ENCODE measurements around the gene STAT5B. TPM values are rescaled to one million over a fixed set of nuclear protein-coding genes. Genes with fewer than 3 reads are reported as not detected.

STAT5B gene
- total RNA-seq, 2 experiments from 2014 or later = 185 to 192 TPM

- Mint-ChIP-seq H3K4me3 (peak overlapping the region; percentile 83), H3K27me3 (ENCODE audit: low read depth) (no peaks in the 10 kb centered on the region), H3K9me3 (no peaks in the 10 kb centered on the region), H3K4me1 (ENCODE audit: low read depth) (peaks cover 36% of the 10 kb centered on the region), H3K36me3 (ENCODE audit: low read depth) (peaks cover 8% of the 10 kb centered on the region), H3K27ac (peak overlapping the region; percentile 61)
- intact Hi-C loops (cut with micrococcal nuclease) = loop anchor here (1.0 to 2.0 kb wide), 6 partner anchors 25 to 236 kb away; partner anchors contain the start of genes CNP, DHX58, KAT2A and KCNH4
- no peak for DNase-seq
- CTCF ChIA-PET = interaction anchor here (0.6 to 1.2 kb wide), 4 partner anchors 74 to 189 kb away, joined by 3 read pairs; partner anchors contain the start of gene CNP
Observed at GRCh38 chr17:42155614-42156045, 120.6 kb downstream of the STAT5B start.

DNA sequence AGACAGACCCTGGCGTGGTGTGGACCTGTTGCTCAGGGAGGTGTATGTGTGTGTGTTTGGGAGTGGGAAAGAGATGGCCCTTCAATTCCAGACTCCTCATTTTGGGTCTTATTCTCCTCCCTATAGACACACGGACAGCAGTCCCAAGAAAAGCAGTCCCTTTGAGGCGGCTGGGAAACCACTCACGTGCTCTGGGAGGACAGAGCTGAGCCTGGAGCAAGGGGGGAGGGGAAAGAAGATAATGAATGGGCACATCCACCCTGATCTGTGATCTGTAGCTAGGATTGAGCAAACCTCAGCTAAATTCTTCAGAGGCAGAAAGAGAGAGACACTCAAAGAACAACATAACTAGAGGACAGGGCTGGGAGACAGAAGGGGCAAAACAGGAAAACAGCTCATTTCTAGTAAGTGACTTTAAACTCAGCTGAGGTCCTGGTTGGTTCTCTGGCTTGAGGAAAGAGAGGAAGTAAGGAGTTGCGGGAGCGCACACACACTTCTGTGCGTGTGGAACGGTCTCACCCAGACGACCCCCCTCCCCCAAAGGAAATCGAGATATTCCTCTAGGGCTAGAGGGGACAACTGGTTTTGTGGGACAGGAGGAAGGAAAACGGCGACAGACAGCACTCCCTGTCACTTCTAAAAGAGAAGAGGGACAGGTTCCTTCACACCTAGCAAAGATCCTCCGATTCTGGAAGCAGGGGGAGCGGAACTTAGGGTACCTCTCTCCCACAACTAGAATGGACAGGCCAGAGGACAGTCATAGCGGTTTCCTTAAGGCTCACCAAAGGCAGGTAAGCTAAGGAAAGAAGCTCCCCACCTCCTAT, 122.1 kb downstream of the STAT5B start:
- intact Hi-C loops (cut with micrococcal nuclease) = loop anchor here (2.0 kb wide), 2 partner anchors 27 to 41 kb away; partner anchors contain the start of genes DHX58 and KCNH4
- CTCF ChIA-PET = interaction anchor here (0.6 to 0.7 kb wide), 2 partner anchors 28 to 32 kb away, joined by 3 to 4 read pairs; no protein-coding TSS in a partner anchor
- Mint-ChIP-seq H3K4me3 (peak overlapping the region; percentile 83), H3K9me3 (no peaks in the 10 kb centered on the region), H3K4me1 (ENCODE audit: low read depth) (peaks cover 39% of the 10 kb centered on the region), H3K27ac (peak overlapping the region; percentile 87), H3K36me3 (ENCODE audit: low read depth) (peaks cover 8% of the 10 kb centered on the region), H3K27me3 (ENCODE audit: low read depth) (no peaks in the 10 kb centered on the region)
- DNase-seq = no peak

Other genes with a start within 250 kb of the STAT5B start
- under 1 TPM; 0.20 to 0.31 TPM for gene C17orf113, start 225.8 kb downstream of the STAT5B start, total RNA-seq
- under 1 TPM; 0.36 to 0.77 TPM for gene ZNF385C, start 177.9 kb downstream of the STAT5B start, total RNA-seq
- gene DHX58, start 163.7 kb downstream of the STAT5B start, total RNA-seq = 10 to 100 TPM; 44.4 to 46.3 TPM
- 10 to 100 TPM; 57.3 to 59.0 TPM for gene KAT2A, start 155.0 kb downstream of the STAT5B start, total RNA-seq
- gene HSPB9, start 153.6 kb downstream of the STAT5B start, total RNA-seq = not detected
- 10 to 100 TPM; 32.5 to 36.6 TPM for gene RAB5C, start 121.4 kb downstream of the STAT5B start, total RNA-seq
- under 1 TPM; 0.24 to 0.35 TPM for gene KCNH4, start 95.2 kb downstream of the STAT5B start, total RNA-seq
- not detected for gene HCRT, start 90.9 kb downstream of the STAT5B start, total RNA-seq
- gene GHDC, start 81.9 kb downstream of the STAT5B start, total RNA-seq = 1 to 10 TPM; 9.0 to 9.7 TPM
- 100 to 1,000 TPM; 165 to 174 TPM for gene STAT5A, start 12.1 kb upstream of the STAT5B start, total RNA-seq
- 100 to 1,000 TPM; 404 to 408 TPM for gene STAT3, start 112.1 kb upstream of the STAT5B start, total RNA-seq
- gene CAVIN1, start 146.9 kb upstream of the STAT5B start, total RNA-seq = under 1 TPM; 0.64 to 0.67 TPM
- 10 to 100 TPM in 1 of 2 experiments, 1 to 10 TPM in 1; 9.9 to 10.3 TPM for gene ATP6V0A1, start 182.5 kb upstream of the STAT5B start, total RNA-seq

Data from activated naive CD4-positive, alpha-beta T cell treated with anti-CD3 and anti-CD28 coated beads for 36 hours (primary cell).